Measurements from ENCODE around the gene PMS1. TPM values are rescaled to one million over a fixed set of nuclear protein-coding genes. Genes with fewer than 3 reads are reported as not detected.
A peak's percentile ranks its signal among the peaks of the same experiment; 100 is the strongest.
"Not testable (repeated sequence)": the region's sequence is repeated elsewhere in the genome, so short reads cannot be mapped to it uniquely, and the experiment has no call there.

The PMS1 gene
- total RNA-seq, 1 experiment from 2014 or later, result 17.5 TPM

- no peak for DNase-seq (ENCODE audit: low read depth)
Observed at GRCh38 chr2:189818249-189819038, 34.2 kb downstream of the PMS1 start.

DNA sequence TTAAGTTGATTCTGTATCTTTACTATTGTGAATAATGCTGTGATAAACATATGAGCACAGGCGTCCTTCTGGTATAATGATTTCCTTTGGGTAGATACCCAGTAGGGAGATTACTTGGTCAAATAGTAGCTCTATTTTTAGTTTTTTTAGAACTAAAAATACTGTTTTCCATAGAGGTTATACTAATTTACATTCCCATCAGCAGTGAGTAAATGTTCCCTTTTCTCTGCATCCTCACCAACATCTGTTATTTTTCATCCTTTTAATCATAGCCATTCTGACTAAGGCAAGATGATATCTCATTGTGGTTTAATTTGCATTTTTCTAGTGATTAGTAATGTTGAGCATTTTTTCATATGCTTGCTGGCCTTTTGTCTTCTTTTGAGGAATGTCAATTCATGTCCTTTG lies 35.1 kb downstream of the PMS1 start:
- peak; percentile 83 for DNase-seq (ENCODE audit: low read depth)

GRCh38 chr2:189821953-189822748 lies 37.9 kb downstream of the PMS1 start:
- DNase-seq (ENCODE audit: low read depth), result peak; percentile 43

GRCh38 chr2:189824694-189825396 lies 40.6 kb downstream of the PMS1 start:
- DNase-seq (ENCODE audit: low read depth), result no peak

DNA sequence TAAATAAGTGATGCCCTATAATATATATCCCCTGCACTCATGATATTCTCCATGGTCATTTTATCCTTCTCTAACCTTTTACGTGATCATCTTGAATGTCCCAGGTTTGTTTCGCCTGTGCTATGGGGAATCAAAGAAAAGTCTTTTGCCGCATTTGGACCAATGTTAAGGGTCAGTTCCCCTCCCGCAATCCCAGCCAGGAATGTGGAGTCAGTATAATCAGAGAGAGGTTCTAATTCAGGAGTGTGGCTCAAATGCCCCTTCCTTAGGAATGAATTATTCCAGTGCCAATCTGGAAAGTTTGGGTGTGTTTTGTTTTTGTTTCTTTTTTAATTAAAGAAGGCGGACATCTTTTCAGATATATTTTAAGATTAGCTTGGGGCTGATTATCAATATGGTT lies 41.8 kb downstream of the PMS1 start:
- DNase-seq (ENCODE audit: low read depth), result no peak

- no peak for DNase-seq (ENCODE audit: low read depth)
Observed at GRCh38 chr2:189829102-189829833, 45.0 kb downstream of the PMS1 start.

GRCh38 chr2:189830510-189830909 lies 46.3 kb downstream of the PMS1 start:
- DNase-seq (ENCODE audit: low read depth), result no peak

GRCh38 chr2:189834059-189834458 lies 49.8 kb downstream of the PMS1 start:
- DNase-seq (ENCODE audit: low read depth), result no peak

- not testable (repeated sequence) for DNase-seq (ENCODE audit: low read depth)
Observed at GRCh38 chr2:189834642-189835041, 50.4 kb downstream of the PMS1 start.

GRCh38 chr2:189835855-189836558 lies 51.8 kb downstream of the PMS1 start:
- no peak for DNase-seq (ENCODE audit: low read depth)

DNA sequence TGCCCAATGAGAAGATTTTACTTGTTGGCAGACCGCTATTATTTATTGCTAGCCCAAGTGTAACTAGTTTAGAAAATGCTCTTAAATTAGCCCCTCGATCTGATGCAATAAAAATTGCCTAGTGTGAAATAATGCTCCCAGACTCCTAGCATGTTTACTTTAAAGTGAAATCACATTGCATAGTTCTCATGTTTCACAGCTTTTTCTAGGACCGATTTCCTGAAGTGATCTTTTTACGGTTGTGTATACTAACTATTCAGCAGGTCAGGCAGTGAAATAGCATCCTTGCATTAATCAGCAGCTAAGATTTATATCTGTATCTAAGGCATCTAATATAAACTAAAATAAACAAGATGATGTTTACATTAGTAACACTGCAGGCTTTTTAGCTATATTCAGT lies 52.4 kb downstream of the PMS1 start:
- DNase-seq (ENCODE audit: low read depth), result peak; percentile 79

- DNase-seq (ENCODE audit: low read depth), result no peak
Observed at GRCh38 chr2:189837326-189837725, 53.1 kb downstream of the PMS1 start.

DNA sequence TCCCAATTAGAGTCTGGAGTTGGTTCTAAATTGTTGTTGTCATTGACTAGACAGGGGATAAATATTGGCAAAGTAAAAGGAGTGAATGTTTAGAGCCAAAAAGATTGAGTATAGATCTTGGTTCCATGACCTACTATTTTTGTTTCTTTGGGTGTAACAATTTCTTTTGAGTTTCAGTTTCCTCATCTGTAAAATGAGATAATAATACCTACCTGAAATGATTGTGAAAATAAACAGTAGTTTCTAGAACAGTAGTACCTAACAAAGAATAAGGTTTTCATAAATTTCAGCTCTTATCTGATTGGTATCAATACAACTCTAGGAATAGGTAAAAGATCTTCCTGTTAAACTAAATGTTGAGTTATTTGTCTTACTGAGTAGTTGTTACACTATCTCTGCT lies 56.8 kb downstream of the PMS1 start:
- DNase-seq (ENCODE audit: low read depth), result no peak

- DNase-seq (ENCODE audit: low read depth), result no peak
Observed at GRCh38 chr2:189848276-189848675, 64.0 kb downstream of the PMS1 start.

DNA sequence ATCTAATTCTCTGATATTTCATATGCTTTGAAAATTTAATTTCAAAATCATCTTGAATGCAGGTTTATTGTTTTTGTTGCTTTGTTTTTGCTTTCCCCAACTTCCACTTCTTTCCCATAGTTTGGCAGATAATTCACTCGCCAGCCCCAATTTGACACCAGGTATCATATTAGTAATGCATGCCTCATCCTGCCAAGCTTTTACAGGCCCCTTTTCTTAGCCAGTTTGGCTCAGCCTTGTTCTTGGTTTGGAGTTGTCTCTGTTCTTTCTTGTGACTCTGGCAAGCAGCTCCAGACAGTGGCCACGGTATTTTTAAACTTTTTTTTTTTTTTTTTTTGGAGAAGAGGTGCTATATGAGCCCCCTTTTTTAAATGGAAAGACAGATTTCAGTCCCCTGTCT lies 65.3 kb downstream of the PMS1 start:
- no peak for DNase-seq (ENCODE audit: low read depth)

DNA sequence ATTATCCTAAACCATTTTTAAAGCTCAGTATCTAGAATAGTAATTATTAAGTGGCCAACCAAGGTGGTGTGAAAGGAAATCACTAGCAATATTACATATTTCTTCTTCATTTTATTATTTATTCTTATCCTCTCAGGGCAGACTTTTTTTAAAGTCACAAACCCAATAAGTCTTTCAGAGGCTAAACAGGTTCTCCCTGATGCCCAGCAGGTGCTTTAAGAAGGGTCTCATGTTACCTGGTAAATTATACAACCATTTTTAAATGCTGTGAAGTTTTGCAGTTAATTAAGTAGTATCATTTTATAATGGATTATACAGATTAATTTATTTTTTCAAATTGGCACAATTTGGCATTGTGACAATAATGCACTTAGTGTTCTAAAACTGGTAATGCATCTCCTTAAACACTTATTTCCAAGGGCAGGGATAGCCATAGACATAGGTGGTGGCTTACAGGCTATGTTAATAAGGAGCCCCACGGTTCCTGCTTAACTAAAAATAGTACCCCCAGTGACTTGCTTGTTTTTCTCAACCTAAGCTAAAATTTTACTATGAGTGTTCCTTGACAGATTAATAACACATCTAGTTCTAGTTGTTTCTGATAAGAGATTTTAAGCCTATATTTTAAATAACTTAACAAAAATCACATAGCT lies 67.0 kb downstream of the PMS1 start:
- no peak for DNase-seq (ENCODE audit: low read depth)

DNA sequence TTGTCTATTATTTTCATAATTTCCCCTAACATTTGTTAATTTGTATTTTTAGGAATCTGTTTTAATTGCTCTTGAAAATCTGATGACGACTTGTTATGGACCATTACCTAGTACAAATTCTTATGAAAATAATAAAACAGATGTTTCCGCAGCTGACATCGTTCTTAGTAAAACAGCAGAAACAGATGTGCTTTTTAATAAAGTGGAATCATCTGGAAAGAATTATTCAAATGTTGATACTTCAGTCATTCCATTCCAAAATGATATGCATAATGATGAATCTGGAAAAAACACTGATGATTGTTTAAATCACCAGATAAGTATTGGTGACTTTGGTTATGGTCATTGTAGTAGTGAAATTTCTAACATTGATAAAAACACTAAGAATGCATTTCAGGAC lies 69.9 kb downstream of the PMS1 start:
- no peak for DNase-seq (ENCODE audit: low read depth)

GRCh38 chr2:189854940-189855339 lies 70.7 kb downstream of the PMS1 start:
- DNase-seq (ENCODE audit: low read depth), result no peak

GRCh38 chr2:189858291-189858690 lies 74.0 kb downstream of the PMS1 start:
- no peak for DNase-seq (ENCODE audit: low read depth)

- DNase-seq (ENCODE audit: low read depth), result no peak
Observed at GRCh38 chr2:189860161-189860560, 75.9 kb downstream of the PMS1 start.

- DNase-seq (ENCODE audit: low read depth), result no peak
Observed at GRCh38 chr2:189862751-189863150, 78.5 kb downstream of the PMS1 start.

Data from M059J (cell line).